ENCODE results near the gene SOS1.
"Not testable (repeated sequence)": the region's sequence is repeated elsewhere in the genome, so short reads cannot be mapped to it uniquely, and the experiment has no call there.

The SOS1 gene

GRCh38 chr2:39061280-39061679, 59.6 kb downstream of the SOS1 start:
- no peaks in the 10 kb centered on the region for H3K27me3 ChIP-seq (ENCODE audit: insufficient read depth, low read depth, severe bottlenecking)
- H3K27ac ChIP-seq, result no peak overlapping the region
- H3K36me3 ChIP-seq, result no peaks in the 10 kb centered on the region; the same call in 1 of the 2 replicates
- no peaks in the 10 kb centered on the region for H3K9me3 ChIP-seq (ENCODE audit: severe bottlenecking)
- no peak for DNase-seq
- TF ChIP-seq CTCF (IDR thresholded peaks at IDR 0.05; ENCODE audit: low read depth, low read length), result no peak
- no peak overlapping the region for H3K4me3 ChIP-seq (ENCODE audit: low read depth, low read length)

- Histone ChIP-seq H3K4me3 (ENCODE audit: low read depth, low read length) (no peak overlapping the region), H3K27me3 (ENCODE audit: insufficient read depth, low read depth, severe bottlenecking) (no peaks in the 10 kb centered on the region), H3K36me3 (no peaks in the 10 kb centered on the region; the same call in 1 of the 2 replicates), H3K27ac (no peak overlapping the region), H3K9me3 (ENCODE audit: severe bottlenecking) (no peaks in the 10 kb centered on the region)
- DNase-seq, result no peak
- no peak for TF ChIP-seq CTCF (IDR thresholded peaks at IDR 0.05; ENCODE audit: low read depth, low read length)
Observed at GRCh38 chr2:39059366-39059952, 61.4 kb downstream of the SOS1 start.

DNA sequence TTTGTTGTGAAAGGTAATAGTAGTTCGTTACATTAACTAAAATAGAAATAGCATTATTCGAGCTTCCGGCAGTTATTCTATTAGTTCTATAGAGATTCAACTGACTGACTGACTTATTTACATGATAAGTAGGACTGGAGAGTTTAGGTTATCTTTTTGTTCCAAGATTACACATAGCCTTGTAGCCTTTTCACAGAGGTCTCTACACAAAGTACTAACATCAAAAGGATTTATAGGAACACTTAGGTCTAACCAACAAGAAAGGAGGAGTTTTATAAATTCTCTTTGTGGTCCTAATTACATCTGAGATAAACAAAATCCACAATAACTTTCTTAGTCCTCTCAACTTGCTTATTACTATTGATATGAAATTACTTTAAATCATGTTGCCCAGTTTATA, 62.8 kb downstream of the SOS1 start:
- no peak for DNase-seq
- no peaks in the 10 kb centered on the region; the same call in 1 of the 2 replicates for H3K36me3 ChIP-seq
- no peak for TF ChIP-seq CTCF (IDR thresholded peaks at IDR 0.05; ENCODE audit: low read depth, low read length)
- H3K4me3 ChIP-seq (ENCODE audit: low read depth, low read length), result no peak overlapping the region
- no peaks in the 10 kb centered on the region for H3K9me3 ChIP-seq (ENCODE audit: severe bottlenecking)
- no peaks in the 10 kb centered on the region for H3K27me3 ChIP-seq (ENCODE audit: insufficient read depth, low read depth, severe bottlenecking)
- no peak overlapping the region for H3K27ac ChIP-seq

DNA sequence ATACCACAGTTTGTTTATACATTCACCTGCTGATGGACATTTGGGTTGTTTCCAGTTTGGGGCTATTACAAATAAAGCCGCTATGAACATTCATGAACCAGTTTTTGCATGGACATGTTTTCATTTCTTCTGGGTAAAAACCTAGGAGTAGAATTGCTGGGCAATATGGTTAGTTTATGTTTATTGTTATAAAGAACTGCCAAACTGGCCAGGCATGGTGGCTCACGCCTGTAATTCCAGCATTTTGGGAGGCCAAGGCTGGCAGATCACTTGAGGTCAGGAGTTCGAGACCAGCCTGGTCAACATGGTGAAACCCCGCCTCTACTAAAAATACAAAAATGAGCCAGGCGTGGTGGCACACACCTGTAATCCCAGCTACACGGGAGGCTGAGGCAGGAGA, 68.2 kb downstream of the SOS1 start:
- not testable (repeated sequence) for H3K36me3 ChIP-seq; H3K9me3 ChIP-seq (ENCODE audit: severe bottlenecking); DNase-seq; H3K27ac ChIP-seq; H3K27me3 ChIP-seq (ENCODE audit: insufficient read depth, low read depth, severe bottlenecking); H3K4me3 ChIP-seq (ENCODE audit: low read depth, low read length)

- Histone ChIP-seq H3K9me3 (ENCODE audit: severe bottlenecking) (no peaks in the 10 kb centered on the region), H3K4me3 (ENCODE audit: low read depth, low read length) (no peak overlapping the region), H3K36me3 (no peaks in the 10 kb centered on the region; the same call in 1 of the 2 replicates), H3K27ac (no peak overlapping the region), H3K27me3 (ENCODE audit: insufficient read depth, low read depth, severe bottlenecking) (no peaks in the 10 kb centered on the region)
- TF ChIP-seq CTCF (IDR thresholded peaks at IDR 0.05; ENCODE audit: low read depth, low read length), result no peak
- no peak for DNase-seq
Observed at GRCh38 chr2:39050109-39050508, 70.7 kb downstream of the SOS1 start.

GRCh38 chr2:39039072-39039471, 81.8 kb downstream of the SOS1 start:
- H3K27me3 ChIP-seq (ENCODE audit: insufficient read depth, low read depth, severe bottlenecking), result no peaks in the 10 kb centered on the region
- H3K4me3 ChIP-seq (ENCODE audit: low read depth, low read length), result no peak overlapping the region
- DNase-seq, result no peak
- no peak overlapping the region for H3K27ac ChIP-seq
- no peaks in the 10 kb centered on the region for H3K9me3 ChIP-seq (ENCODE audit: severe bottlenecking)
- no peak for TF ChIP-seq CTCF (IDR thresholded peaks at IDR 0.05; ENCODE audit: low read depth, low read length)
- H3K36me3 ChIP-seq, result no peaks in the 10 kb centered on the region
